ENCODE data around the gene FLT1. TPM values are rescaled to one million over a fixed set of nuclear protein-coding genes. Genes with fewer than 3 reads are reported as not detected.
A peak's percentile ranks its signal among the peaks of the same experiment; 100 is the strongest.

Gene FLT1
- total RNA-seq, 6 experiments from 2014 or later, result 80.5 to 118 (median 91.0) TPM

GRCh38 chr13:28379371-28380083, 115.4 kb downstream of the FLT1 start:
- Mint-ChIP-seq H3K27ac (no peak overlapping the region; the same call in 1 of the 2 replicates), H3K36me3 (ENCODE audit: low read depth) (peaks cover 25% of the 10 kb centered on the region)
- TF ChIP-seq CTCF (IDR thresholded peaks at IDR 0.05), result no peak

GRCh38 chr13:28376604-28377003, 118.3 kb downstream of the FLT1 start:
- H3K4me3 Mint-ChIP-seq, result no peak overlapping the region
- no peak for DNase-seq
- no peaks in the 10 kb centered on the region for H3K27me3 Mint-ChIP-seq (ENCODE audit: insufficient read depth)
- no peak overlapping the region for H3K27ac Mint-ChIP-seq
- H3K9me3 Mint-ChIP-seq, result no peaks in the 10 kb centered on the region
- no peak for TF ChIP-seq CTCF (IDR thresholded peaks at IDR 0.05)
- H3K36me3 Mint-ChIP-seq (ENCODE audit: low read depth), result peaks cover 23% of the 10 kb centered on the region
- peaks cover 28% of the 10 kb centered on the region for H3K4me1 Mint-ChIP-seq (ENCODE audit: low read depth)

More at GRCh38 chr13:28379371-28380083, 115.4 kb downstream of the FLT1 start:
- Mint-ChIP-seq H3K27me3 (ENCODE audit: insufficient read depth) (no peaks in the 10 kb centered on the region), H3K4me3 (no peak overlapping the region), H3K9me3 (no peaks in the 10 kb centered on the region), H3K4me1 (ENCODE audit: low read depth) (peaks cover 28% of the 10 kb centered on the region)
- no peak for DNase-seq

DNA sequence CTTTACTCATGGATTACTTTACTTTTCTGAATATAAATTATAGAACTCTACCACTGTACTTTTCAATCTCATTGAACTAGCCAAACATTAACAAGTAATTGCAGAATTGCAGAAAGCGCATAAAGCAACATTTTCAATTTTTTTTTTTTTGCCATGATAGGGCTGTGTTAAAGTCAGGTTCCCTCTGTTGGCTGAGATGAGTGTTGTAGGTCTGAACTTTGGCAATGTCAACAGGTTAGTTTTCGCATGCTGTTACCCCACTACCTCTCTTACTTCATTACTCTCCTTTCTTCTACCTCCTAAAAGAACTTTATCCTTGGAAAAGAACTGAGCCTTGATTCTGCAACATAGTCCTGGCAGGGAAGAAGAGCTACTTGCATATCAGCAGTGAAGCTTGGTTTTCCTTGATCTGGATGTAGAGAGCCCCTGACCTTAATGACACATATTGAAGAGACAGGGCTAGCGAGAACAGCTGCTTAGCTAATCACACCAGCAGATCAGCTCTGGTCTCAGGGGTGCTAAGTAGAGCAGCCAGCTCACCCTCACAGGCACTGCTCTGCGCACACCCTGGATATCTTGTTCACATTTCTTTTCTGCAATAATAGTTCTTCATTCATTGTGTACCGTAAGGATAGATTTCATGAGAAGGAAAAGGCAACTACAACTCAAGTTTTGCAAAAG, 119.5 kb downstream of the FLT1 start:
- Mint-ChIP-seq H3K36me3 (ENCODE audit: low read depth) (peaks cover 23% of the 10 kb centered on the region), H3K27me3 (ENCODE audit: insufficient read depth) (no peaks in the 10 kb centered on the region), H3K27ac (no peak overlapping the region), H3K4me3 (no peak overlapping the region), H3K4me1 (ENCODE audit: low read depth) (peaks cover 21% of the 10 kb centered on the region), H3K9me3 (no peaks in the 10 kb centered on the region)
- TF ChIP-seq CTCF (IDR thresholded peaks at IDR 0.05), result 0 out of 2 replicates have a peak, but pooled peaks have one; percentile 4
- DNase-seq, result no peak

GRCh38 chr13:28373810-28374209, 121.1 kb downstream of the FLT1 start:
- no peaks in the 10 kb centered on the region for H3K9me3 Mint-ChIP-seq
- H3K36me3 Mint-ChIP-seq (ENCODE audit: low read depth), result peaks cover 26% of the 10 kb centered on the region
- no peak for TF ChIP-seq CTCF (IDR thresholded peaks at IDR 0.05)
- DNase-seq, result no peak
- no peaks in the 10 kb centered on the region for H3K27me3 Mint-ChIP-seq (ENCODE audit: insufficient read depth)
- H3K4me3 Mint-ChIP-seq, result no peak overlapping the region
- H3K4me1 Mint-ChIP-seq (ENCODE audit: low read depth), result peaks cover 11% of the 10 kb centered on the region
- H3K27ac Mint-ChIP-seq, result no peak overlapping the region

DNA sequence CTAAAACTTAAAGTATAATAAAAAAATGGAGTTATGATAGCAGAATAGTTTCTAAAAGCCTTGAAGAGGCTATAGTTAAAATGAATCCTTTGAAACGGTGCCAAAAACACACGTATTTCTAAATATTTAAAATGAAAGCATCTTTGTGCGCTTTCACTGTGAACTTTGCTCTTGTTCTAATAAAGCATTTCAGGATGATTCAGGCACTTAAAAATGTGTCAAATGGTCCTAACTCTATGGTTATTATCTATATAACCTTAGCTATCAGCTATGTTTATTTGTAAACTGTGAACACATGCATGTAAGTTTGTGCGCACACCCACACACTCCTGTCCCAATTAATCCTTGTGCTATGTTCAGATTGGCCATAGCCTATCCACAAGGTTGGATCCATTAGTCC, 124.5 kb downstream of the FLT1 start:
- H3K36me3 Mint-ChIP-seq (ENCODE audit: low read depth), result peaks cover 37% of the 10 kb centered on the region
- H3K4me3 Mint-ChIP-seq, result no peak overlapping the region
- TF ChIP-seq CTCF (IDR thresholded peaks at IDR 0.05), result no peak
- no peak for DNase-seq
- H3K4me1 Mint-ChIP-seq (ENCODE audit: low read depth), result no peaks in the 10 kb centered on the region
- H3K9me3 Mint-ChIP-seq, result no peaks in the 10 kb centered on the region
- no peak overlapping the region for H3K27ac Mint-ChIP-seq
- no peaks in the 10 kb centered on the region for H3K27me3 Mint-ChIP-seq (ENCODE audit: insufficient read depth)
